ENCODE results near the gene SMARCA2.
A peak's percentile ranks its signal among the peaks of the same experiment; 100 is the strongest.

Gene SMARCA2

DNA sequence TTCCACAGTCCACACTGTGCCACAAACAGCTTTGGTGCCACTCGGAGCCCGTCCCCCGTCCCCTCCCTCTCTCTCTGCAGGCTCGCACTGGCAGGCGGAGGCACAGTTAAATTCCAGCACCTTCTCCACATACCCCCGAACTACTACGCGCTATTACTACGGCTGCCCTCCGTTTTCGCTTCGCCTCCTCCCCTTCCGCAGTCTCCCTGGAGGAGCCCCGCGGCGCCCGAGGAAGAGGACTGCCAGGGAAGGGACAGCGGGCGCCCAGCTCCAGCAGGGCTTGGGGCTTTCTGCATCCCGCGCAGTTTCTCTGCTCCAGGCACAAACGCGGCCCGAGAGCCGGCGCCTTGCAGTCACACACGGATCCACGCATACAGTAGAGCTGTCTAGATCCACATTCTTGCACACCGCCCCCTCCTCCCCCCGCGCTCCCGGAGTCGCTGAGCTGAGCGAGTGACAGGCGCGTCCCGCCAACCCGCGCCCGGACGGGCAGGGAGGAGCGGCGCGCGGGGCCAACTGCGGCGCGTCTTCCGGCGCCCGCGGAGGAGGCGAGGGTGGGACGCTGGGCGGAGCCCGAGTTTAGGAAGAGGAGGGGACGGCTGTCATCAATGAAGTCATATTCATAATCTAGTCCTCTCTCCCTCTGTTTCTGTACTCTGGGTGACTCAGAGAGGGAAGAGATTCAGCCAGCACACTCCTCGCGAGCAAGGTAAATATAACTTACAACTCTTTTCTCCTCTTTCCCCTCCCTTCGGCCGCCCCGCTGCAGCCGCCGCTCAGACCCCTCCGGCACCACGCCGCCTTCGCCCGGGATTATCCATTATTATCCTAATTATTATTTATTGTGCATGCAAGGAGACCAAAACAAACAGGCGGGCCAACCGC, at the start of gene SMARCA2:
Gene SMARCA2, plus strand, starts transcription at position 652 of the 885 bp plus-strand sequence. CDS start 13,676 bp downstream, outside the sequence.
- DNase-seq: peak; percentile 73

DNA sequence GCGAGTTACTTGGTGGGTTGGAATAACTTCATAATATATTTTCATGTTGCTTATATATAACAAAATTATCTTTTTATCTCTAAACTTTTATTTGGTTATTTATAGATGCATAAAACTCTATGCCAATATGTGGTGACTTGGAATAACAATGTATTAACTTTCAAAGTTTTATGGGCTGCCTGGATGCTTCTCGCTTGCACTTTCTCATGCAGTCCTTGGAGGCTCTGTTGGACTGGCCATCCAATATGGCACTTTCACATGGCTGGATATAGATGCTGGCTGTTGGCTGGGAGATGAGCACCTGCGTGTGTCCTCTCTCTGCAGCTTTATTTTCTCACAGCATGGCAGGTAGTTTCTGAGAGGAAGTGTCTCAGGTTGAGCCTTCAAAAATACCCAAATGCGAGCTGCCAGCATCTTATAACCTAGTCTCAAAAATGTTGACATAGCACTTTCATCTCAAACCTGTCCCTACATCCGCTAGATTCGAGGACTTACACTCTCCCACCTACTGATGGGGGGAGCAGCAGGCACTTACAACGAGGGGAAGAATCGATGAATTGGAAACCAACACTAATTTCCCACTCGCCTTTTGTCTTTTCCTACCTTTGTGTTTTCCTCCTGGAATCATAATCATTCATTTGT, 48.3 kb upstream of the SMARCA2 start:
- DNase-seq: no peak

DNA sequence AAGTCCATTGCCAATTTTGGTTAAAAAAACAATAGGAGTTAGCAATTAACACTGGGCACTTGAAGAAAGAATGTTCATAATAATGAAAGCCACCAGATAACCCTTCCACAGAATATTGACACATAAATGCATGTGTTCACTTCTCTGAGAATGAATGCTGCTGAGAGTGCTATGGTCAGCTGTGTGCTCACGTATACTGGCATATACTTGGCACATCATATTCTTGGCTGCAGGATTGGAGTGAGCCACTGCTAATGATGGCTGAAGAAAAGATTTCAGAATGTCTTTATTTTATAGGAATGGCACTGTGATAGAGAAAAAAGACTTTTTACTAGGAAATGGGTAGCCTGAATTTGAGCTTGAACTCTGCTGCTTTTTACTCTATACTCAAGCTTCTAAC, 46.0 kb upstream of the SMARCA2 start:
- no peak for DNase-seq

DNA sequence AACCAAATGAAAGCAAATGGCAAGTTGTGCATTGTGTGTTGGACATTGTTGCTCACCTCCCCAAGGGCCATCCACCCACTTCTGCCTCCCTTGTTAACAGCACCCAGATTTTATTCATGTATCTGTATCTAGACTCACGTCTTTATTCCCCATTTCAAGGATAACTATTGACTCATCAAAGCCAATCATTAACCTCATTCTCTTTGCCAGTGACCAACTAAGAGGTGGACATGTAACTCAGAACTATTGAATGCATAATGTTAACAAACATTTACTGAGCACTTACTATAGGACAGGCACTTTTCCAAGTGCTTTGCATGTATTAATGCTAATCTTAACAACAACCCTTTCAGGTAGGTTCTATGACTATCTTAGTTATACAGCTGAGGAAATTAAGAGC, 45.2 kb upstream of the SMARCA2 start:
- no peak for DNase-seq

DNA sequence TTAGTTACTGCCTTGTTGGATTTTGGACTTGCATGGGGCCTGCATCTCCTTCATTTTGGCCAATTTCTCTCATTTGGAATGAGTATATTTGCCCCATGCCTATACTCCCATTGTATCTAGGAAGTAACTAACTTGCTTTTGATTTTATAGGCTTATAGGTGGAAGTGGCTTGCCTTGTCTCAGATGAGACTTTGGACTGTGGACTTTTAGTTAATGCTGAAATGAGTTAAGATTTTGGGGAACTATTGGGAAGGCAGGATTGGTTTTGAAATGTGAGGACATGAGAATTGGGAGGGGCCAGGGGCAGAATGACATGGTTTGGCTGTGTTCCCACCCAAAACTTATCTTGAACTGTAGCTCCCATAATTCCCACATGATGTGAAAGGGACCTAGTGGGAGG, 42.5 kb upstream of the SMARCA2 start:
- DNase-seq: no peak

DNA sequence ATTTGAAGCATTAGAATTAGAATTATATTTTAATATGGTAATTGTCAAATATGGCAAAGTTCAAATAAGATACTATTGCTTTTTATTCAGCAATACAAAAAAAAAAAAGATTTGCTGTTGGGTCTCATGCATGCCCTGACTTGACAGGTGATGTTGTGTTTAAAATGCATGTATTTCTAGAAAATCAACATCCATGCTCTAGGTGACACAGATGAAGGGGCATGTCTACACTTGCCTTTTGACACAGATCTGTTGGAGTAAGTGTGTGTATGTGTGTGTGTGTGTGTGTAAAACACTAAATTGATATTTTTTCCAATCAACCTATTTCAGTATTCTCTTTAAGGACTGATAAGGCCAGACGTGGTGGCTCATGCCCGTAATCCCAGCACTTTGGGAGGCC, 38.1 kb upstream of the SMARCA2 start:
- no peak for DNase-seq

DNA sequence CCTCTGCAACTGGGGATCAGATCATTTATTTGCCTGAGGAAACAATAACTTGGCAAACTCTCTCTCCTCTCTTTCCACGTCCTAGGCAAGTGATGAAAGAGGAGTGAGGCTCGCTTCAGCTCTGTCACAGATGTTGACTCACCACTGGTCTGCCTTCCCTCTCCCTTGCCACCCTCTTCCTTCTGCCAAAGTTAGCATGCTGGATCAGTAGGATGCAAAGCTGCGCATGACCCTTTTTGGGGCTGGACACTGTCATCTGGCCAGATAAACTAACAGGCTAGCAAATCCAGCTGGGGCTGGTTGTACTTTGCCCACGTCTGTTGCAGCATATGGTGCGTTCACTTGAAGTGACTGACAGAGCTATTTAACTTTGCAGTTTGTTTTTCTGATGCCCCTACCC, 36.2 kb upstream of the SMARCA2 start:
- DNase-seq: no peak

DNA sequence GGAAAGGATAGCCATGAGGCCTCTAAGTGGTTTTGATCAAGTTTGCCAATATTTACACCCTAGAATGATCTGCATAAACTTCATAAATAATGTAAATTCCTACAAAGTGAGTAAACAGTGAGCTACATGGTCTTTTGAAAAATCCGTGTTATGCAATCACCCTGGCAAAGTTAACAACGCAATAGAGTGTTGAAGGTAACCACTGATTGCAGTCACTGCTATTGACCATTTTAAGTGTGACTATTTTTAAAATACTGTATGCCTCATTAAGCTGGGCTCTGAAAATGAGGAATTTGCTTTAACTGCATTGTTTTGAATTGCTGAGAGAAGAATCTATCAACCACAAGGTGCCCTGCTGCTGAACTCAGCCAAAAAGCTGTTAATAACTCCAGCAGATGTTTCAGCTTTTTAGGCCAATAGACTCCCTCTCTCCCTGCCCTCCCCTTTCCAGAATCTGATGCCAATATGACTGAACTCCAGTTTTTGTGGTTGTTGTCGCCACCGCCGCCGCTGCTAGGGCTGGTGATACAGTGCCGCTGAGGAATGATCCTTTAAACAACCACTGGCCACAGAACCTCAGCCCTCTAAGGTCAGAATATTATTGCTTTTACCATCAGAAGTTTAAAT, 35.3 kb upstream of the SMARCA2 start:
- DNase-seq: no peak

DNA sequence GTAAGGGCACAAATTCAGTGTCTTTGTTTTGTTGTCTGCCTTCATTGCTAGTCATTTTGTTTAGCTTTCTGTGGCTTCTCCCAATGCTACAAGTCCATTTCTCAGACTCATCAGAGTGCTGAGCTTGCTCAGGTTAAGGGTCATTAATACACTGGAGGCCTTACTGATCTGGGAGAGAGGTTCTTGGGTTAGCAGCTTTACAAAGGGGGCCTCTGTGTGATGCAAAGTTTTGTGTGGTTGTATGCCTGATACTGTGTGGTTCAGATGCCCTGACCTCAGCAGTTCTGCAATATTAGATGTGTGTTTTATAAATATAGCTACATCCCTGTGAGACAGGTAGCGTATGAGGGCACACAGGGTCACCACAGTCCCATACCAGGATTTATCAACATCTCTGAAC, 34.8 kb upstream of the SMARCA2 start:
- no peak for DNase-seq

DNA sequence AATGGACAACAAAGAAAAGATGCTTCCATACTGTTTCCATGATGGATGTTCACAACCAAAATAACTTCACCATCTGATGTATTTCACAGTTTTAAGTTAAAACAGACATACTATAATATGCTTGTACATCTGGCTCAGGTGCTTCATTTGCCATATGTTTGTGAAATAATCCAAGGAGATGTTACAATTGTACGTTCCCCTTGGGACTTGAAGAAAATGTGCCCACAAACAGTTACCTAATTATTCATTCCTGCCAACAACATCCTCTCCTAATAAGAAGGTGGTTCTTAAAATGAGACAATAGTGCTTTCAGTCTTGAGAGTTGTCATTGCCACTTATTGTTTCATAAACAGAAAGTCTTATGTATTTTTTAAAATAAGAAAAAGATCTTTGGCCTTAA, 33.1 kb upstream of the SMARCA2 start:
- no peak for DNase-seq

DNA sequence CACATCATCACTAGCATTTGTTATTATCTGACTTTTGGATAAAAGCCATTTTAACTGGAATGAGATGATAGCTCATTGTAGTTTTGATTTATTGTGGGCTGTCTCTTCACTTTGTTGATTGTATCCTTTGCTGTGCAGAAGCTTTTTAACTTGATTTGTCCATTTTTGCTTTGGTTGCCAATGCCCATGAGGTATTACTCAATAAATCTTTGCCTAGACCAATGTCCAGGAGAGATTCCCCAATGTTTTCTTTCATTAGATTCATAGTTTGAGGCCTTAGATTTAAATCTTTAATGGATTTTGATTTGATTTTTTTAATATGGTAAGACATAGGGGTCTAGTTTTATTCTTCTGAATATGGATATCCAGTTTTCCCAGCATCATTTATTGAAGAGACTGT, 28.8 kb upstream of the SMARCA2 start:
- DNase-seq: no peak

DNA sequence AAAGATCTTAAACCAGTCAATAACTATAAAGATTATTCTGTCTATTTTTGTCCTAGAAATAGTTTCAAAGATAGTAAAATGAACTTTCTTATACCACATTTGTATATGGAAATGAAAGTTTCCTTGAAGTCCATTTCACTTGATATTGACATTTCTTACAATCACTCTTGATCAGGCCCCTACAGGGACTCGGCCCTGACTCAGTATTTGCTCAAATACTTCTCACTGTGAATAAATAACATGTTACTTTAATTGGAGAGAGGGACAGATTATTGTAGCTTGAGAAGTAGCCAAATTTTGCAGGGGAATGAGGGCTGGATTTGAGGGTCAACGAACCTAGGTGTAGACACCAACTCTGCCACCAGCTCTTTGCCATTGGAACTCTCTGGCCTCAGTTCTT, 25.6 kb upstream of the SMARCA2 start:
- no peak for DNase-seq

DNA sequence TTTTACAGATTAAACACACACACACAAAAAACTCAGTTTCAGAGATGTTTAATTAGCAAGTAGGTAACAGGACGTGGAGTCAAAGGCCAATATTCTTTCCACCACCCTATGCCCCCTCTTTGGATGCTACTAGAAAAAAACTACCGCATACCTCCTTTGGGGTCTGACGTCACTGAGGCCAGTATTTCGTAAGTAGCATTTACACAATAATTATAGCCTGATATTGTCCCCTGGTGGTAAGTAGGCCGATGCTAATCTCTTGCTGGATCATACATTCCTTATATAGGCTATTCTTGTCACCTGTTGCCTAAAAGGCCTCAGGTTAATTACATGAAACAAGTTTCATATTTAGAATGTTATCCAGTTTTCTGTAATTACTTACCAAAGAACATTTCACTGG, 21.0 kb upstream of the SMARCA2 start:
- DNase-seq: no peak

DNA sequence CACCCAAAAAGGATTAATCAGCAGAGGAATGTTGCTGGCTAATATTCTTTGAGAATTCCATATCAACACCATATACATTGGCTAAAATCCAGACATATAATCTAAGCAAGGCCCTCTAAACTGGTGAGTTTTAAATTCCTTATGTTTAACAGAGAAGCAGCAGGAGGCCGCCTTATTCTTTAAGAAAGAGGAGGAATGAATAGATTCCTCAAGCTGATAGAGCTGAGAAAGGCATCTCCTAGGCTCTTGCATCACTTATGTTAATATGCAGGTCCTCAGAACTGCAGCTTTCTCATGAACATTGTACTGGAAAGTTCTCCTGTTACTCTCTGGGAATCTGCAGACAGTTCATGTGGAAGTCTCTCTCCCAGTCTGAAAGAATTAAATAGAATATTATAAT, 20.1 kb upstream of the SMARCA2 start:
- no peak for DNase-seq

DNA sequence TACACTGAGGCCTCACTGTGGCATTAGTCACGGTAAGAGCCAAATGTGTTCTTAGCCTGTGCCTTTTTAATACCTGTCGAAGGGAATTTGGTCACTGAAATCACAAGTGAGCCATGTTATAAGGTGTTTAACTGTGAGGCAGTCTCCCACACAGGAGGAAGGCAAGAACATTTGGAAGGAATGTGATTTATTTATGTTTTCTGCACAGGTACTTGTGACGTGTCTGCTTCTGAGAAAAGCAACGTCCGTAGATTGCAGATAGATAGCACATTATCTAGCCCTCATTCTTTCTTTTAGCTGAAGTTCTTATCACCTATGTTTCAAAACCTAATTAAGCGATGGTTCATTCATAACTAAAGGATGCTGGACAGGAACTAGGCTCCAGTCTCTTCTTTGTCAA, 19.0 kb upstream of the SMARCA2 start:
- no peak for DNase-seq

DNA sequence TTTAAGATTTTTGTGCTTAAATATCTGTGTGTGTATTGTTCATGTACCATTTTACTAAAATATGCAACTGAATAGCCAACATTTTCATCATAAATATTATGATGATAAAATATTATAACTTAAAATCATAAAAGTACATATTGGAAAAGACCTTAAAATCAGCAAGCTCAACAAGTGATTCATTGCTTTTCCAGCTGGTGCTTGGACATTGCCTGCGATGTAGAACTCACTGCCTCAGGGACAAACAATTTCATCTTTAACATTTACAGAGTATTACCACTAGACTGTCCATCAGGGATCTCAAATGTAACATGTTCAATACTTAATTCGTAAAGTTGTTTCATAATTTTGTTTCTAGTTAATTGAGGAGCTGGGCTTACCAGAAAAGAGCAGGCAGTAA, 17.5 kb upstream of the SMARCA2 start:
- no peak for DNase-seq

DNA sequence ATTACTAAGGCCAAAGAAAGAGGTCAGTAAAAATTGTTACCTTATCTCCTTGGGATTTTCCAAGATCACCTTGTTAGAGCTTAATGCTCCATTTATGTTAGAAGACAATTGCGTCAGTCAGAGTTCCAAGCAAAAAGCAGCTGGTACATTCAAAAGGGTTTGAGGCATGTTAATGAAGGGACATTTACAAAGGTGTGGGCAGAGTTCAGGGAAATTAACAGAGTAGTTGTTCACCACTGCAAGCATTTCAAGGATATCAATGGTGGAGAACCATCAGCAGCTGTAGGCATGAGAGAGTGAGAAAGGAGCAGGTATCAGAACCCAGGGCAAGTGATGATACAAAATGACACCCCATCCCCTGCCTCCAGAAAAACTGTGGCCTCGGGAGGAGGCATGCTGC, 17.0 kb upstream of the SMARCA2 start:
- no peak for DNase-seq

DNA sequence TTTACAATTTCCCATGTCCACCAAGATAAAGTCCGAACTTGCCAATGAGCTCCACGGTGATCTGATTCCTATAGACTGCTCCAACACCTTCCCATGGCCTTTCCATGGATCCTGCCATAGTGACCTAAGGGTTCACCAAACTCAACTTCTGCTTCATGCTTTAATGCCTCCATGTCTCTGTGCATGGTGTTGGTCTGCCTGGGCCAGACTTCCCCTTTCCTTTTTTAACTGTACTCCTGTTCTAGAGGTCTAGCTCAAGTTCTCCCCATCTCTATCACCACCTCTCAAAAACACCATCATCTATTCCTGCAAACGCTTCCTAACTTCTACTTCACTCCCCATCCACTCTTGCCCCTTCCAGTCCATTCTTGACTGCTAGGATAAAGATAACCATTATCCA, 14.8 kb upstream of the SMARCA2 start:
- no peak for DNase-seq

DNA sequence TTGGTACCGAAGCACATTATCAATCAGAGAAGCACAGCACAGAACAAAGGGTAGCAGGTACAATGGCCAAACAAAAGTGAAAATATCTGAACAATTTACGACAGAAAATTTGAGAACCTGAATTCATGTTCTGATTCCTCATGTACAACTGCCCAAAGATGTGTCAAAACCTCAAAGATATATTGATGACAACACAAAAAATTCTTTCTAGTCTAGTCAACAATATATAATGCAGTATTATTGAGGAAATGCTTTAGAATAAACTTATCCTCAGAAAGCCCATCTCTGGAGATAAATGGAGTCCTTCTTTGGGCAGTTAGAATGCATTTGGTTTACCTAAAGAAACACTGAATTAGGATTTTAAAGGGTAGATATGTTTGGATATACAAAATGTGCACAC, 6.8 kb upstream of the SMARCA2 start:
- DNase-seq: no peak

DNA sequence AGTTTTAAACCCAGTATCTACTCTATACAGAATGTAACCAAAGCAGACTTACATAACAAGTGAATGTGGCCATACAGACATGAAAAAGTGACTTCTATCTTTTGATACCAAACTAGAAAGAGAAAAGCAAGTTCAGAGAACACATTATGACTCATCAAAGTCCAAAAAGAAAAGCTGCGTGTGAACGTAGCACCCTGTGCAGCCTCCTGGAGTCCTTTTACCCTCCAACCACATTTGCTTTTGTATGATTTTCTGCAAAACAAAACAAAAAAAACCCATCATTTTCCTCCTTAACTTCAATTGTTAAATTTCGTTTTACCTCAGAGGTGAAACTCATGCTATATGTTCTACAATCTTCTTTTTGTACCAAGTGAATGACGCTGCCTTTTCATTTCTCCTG, 2.8 kb upstream of the SMARCA2 start:
- DNase-seq: no peak

DNA sequence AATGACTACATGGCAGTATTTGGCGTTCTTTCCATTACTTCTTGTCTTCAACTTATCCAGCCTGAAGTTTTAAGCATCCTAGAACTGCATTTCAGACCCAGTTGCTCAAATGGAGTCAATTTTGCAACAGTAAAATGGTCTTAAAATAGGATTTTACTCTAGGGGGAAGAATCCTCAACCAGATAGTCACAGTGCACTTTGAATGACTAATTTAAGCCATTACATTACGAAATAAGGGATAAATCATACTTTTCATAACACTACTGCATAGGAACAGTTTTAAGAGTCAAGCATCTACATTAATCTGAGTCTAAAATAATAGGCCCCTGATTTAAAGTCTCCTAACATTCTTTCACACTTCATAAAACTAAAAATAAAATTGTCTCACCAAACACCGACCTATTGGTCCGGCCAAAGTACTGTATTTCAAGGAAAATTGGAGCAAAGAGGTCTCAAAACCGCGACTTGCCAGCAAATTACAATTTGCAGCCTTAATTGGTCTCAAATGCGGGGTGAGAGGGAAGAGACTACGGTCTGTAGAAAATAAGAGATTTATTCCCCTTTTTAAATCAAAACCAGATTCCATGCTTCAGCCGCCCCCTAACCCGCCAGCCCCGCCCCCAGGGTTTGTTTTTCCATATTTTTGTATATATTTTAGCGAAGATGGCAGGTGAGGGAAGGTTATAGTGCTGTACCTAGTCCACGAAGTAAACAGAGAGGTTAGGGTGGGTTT, 1.2 kb upstream of the SMARCA2 start:
- no peak for DNase-seq

DNA sequence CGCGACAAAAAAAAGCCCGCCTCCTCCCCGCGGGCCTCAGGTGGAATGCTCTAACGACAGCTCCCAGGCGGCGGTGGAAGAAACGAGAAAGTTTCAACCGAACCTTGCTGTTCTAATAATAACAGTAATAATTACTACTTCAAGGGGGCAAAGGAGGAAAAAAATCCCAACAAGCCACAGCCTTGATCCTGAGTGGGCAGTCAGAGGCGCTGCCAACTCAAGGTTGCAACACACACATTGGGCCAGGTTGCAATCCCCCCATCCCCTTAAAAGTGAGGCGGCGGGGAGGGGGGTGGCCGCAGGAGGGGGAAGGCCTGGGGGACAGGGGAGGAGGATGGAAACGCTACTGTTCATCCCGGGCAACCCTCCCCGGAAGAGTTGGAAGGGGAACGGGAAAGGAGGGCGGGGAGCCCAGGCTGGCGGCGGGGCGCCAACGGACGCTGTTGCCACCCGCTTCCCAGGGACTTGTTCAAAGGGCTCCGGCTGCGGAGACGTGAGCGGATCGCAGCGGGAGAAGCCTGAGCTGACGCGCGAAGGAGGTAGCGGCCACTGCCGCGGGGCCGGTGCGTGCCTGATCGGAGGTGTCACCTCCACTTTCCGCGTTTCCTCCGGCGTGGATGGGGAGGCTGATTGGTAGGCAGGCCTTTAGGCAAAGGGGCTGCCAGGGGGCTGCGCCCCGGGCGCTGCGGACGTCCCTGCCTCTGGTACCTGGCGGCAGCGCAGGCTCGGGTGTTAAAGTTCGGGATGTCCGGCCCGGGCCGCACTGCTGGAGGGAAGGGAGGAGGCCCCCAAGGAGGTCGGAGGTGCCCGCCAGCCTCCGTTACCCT, 647 bp downstream of the SMARCA2 start:
- DNase-seq: no peak
